ENCODE results near the gene FXYD6. TPM values are rescaled to one million over a fixed set of nuclear protein-coding genes. Genes with fewer than 3 reads are reported as not detected.

FXYD6 gene
- total and polyA plus RNA-seq, 9 donors = 119 to 445 (median 264) TPM

DNA sequence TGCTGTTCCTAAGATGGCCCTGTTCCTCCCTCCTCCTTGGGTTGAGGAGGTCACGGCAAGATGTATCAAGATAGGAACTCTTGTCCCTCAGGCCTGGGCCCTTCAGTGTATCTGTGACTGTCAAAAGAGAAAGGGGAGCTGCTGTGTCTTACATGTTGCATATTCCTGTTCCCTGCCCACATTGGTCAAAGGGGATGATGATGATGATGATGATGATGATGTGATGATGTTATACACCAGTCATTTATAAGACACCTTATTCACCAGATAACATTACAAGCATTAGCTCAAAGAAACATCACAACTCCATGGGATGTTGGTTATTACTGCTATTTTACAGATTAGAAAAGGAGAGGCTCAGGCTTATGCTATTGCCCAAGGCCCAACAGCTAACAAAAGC is 13.7 kb downstream of the FXYD6 start:
- H3K4me1 ChIP-seq (ENCODE audit: insufficient read depth) = peaks cover 42% of the 10 kb centered on the region
- H3K27me3 ChIP-seq = no peaks in the 10 kb centered on the region
- intact Hi-C loops (cut with DNase I) = no loop called here
- DNase-seq = no peak
- no peaks in the 10 kb centered on the region for H3K9me3 ChIP-seq
- H3K4me3 ChIP-seq = no peak overlapping the region
- no peak overlapping the region for H3K27ac ChIP-seq
- TF ChIP-seq, protein P1, sequence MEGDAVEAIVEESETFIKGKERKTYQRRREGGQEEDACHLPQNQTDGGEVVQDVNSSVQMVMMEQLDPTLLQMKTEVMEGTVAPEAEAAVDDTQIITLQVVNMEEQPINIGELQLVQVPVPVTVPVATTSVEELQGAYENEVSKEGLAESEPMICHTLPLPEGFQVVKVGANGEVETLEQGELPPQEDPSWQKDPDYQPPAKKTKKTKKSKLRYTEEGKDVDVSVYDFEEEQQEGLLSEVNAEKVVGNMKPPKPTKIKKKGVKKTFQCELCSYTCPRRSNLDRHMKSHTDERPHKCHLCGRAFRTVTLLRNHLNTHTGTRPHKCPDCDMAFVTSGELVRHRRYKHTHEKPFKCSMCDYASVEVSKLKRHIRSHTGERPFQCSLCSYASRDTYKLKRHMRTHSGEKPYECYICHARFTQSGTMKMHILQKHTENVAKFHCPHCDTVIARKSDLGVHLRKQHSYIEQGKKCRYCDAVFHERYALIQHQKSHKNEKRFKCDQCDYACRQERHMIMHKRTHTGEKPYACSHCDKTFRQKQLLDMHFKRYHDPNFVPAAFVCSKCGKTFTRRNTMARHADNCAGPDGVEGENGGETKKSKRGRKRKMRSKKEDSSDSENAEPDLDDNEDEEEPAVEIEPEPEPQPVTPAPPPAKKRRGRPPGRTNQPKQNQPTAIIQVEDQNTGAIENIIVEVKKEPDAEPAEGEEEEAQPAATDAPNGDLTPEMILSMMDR (IDR thresholded peaks at IDR 0.05) = no peak
- TF ChIP-seq POLR2A (IDR thresholded peaks at IDR 0.05) (no peak), EP300 (IDR thresholded peaks at IDR 0.05) (no peak)
- WGBS, 3 donors = 73 to 95% (median 94%) methylated on average over 1 of the region's 1 CpG
- H3K36me3 ChIP-seq = no peaks in the 10 kb centered on the region

DNA sequence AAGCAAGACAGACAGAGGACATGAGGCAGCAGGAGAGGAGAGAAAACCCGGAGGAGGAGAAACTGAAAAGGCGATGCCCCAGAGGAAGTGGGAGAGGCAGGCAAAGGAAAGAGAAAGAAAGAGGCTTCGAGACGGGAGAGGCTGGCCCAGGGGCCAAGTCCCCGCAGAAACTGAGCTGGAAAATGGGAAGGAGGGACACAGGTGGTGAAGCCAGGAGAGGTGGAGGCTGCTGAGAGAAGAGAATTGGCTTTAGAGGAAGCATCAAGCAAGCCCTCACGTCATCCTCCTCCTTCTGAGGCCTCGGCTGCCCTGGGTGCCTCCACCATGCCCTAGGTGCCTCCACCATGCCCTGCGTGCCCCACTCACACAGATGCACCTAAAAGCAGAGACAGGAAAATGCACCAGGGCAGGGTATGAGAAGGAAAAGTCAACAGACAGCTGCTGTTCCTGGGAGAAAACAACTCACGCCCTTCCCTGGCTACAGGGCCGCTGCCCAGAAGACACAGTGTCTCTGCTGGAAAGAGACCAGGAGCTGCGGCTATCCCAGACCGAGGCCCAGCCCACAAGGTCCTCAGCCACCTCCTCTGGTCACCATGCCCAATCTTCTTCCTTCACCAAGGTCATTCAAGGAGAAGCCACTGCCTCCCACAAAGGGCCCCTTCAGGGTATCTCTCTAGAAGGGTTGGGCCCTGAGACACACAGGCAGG is 14.3 kb downstream of the FXYD6 start:
- 33 to 50% (median 45%) methylated on average over 12 of the region's 12 CpGs for WGBS, 3 donors
- Histone ChIP-seq H3K4me3 (no peak overlapping the region), H3K27me3 (no peaks in the 10 kb centered on the region), H3K9me3 (no peaks in the 10 kb centered on the region), H3K4me1 (ENCODE audit: insufficient read depth) (peaks cover 44% of the 10 kb centered on the region), H3K36me3 (no peaks in the 10 kb centered on the region), H3K27ac (peak overlapping the region in 1 of 2 donors; percentile 4)
- TF ChIP-seq EP300 (IDR thresholded peaks at IDR 0.05) (no peak), POLR2A (IDR thresholded peaks at IDR 0.05) (no peak)
- TF ChIP-seq, protein P1 (IDR thresholded peaks at IDR 0.05) = no peak
- peak in 3 of 5 donors; percentile 31 to 53 (median 40) for DNase-seq
- intact Hi-C loops (cut with DNase I) = no loop called here

DNA sequence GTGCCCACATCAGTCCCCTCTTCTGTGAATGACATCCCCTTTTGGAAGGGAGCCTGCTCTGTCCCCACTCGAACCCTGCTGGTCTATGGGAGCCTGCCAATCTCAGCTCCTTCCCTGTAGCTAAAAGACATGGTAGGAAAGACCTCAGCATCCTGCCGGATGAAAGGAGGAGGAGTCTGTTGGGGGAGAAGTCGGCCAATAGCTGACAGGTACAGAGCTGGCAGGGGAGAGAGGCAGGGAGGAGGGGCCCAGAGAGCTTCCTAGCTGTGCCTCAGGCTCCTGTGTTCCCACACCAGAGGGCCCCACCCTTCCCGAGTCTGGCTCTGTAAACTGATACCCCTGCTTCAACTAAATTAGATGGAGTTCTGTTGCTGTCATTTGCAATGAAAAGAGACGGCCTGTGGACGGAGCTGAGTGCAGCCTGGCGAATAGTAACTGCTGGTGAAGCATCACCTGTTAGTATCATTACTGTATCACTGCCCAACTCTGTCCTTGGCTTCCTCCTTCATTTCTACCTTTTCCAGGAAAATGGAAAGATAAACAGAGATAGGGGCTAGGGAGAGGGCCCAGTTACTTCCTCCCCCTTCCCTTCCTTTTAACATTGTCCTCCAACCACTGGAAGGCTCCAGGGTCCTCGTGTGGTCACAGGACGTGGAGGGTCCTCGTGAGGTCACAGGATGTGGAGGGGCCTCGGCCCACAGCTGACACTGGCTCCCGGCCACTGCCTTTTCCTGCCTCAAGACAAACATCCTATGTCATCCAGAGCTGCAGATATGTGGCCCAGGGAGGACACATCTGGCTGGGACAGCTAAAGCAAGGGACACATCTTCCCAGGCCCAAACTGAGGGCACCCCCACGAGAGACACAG is 15.1 kb downstream of the FXYD6 start:
- TF ChIP-seq, protein P1 (IDR thresholded peaks at IDR 0.05) = no peak
- peak in 3 of 5 donors; percentile 38 to 56 (median 42) for DNase-seq
- Histone ChIP-seq H3K27me3 (no peaks in the 10 kb centered on the region), H3K4me1 (ENCODE audit: insufficient read depth) (peaks cover 41% of the 10 kb centered on the region), H3K27ac (peak overlapping the region in 1 of 2 donors; percentile 4), H3K9me3 (no peaks in the 10 kb centered on the region), H3K4me3 (no peak overlapping the region), H3K36me3 (no peaks in the 10 kb centered on the region)
- intact Hi-C loops (cut with DNase I) = no loop called here
- 36 to 39% (median 38%) methylated on average over 13 of the region's 13 CpGs for WGBS, 3 donors

DNA sequence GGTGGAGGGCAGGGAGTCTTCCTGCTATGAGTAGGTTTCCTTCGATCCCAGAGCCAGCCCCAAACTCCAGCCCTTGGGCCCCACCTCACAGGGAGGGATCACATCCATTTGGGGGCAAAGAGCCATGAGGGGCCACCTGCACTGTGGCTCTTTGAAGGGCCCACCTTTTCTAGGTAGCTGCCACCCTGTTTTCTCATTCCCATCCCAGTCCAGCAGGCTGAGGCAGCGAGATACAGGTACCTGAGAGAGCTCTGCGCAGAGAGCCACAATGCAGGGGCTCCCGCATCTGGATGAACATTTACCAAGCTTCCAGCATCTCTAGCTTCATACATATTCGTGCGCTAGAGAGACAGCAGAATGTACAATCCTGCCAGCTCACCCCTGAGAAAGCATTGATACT is 16.3 kb downstream of the FXYD6 start:
- Histone ChIP-seq H3K9me3 (no peaks in the 10 kb centered on the region), H3K4me3 (no peak overlapping the region), H3K36me3 (no peaks in the 10 kb centered on the region), H3K27ac (peak overlapping the region in 1 of 2 donors; percentile 1), H3K4me1 (ENCODE audit: insufficient read depth) (peaks cover 41% of the 10 kb centered on the region), H3K27me3 (no peaks in the 10 kb centered on the region)
- intact Hi-C loops (cut with DNase I) = no loop called here
- peak in 2 of 5 donors; percentile 13 to 14 for DNase-seq
- WGBS, 3 donors = 66 to 73% (median 71%) methylated on average over 6 of the region's 6 CpGs
- TF ChIP-seq, protein P1 (IDR thresholded peaks at IDR 0.05) = no peak
- TF ChIP-seq EP300 (IDR thresholded peaks at IDR 0.05) = no peak
- no peak for TF ChIP-seq POLR2A (IDR thresholded peaks at IDR 0.05)
